ENCODE results near the gene CCL14. TPM values are rescaled to one million over a fixed set of nuclear protein-coding genes. Genes with fewer than 3 reads are reported as not detected.

CCL14 gene
- total RNA-seq, 1 experiment from 2014 or later, result not detected

Other genes starting within 250 kb of the CCL14 start
- gene GAS2L2, start 233.5 kb downstream of the CCL14 start, total RNA-seq (2014; rRNA removed; shearing (Covaris generic); ENCODE audit: low replicate concordance), result not detected in 2 replicates
- gene C17orf50, start 225.8 kb downstream of the CCL14 start, total RNA-seq (2014; rRNA removed; shearing (Covaris generic); ENCODE audit: low replicate concordance), result not detected in 2 replicates
- not detected in 2 replicates for gene MMP28, start 191.1 kb downstream of the CCL14 start, total RNA-seq (2014; rRNA removed; shearing (Covaris generic); ENCODE audit: low replicate concordance)
- gene TAF15, start 177.2 kb downstream of the CCL14 start, total RNA-seq (2014; rRNA removed; shearing (Covaris generic); ENCODE audit: low replicate concordance), result 10.8 and 33.6 TPM in 2 replicates
- gene HEATR9, start 117.8 kb downstream of the CCL14 start, total RNA-seq (2014; rRNA removed; shearing (Covaris generic); ENCODE audit: low replicate concordance), result not detected in 2 replicates
- gene CCL5, start 106.4 kb downstream of the CCL14 start, total RNA-seq (2014; rRNA removed; shearing (Covaris generic); ENCODE audit: low replicate concordance), result 3.0 and 4.4 TPM in 2 replicates
- 0.89 and 2.5 TPM in 2 replicates for gene RDM1, start 56.0 kb downstream of the CCL14 start, total RNA-seq (2014; rRNA removed; shearing (Covaris generic); ENCODE audit: low replicate concordance)
- gene LYZL6, start 43.0 kb downstream of the CCL14 start, total RNA-seq (2014; rRNA removed; shearing (Covaris generic); ENCODE audit: low replicate concordance), result not detected in 2 replicates
- not detected in 2 replicates for gene CCL16, start 5.2 kb downstream of the CCL14 start, total RNA-seq (2014; rRNA removed; shearing (Covaris generic); ENCODE audit: low replicate concordance)
- not detected in 2 replicates for gene CCL15, start 14.8 kb upstream of the CCL14 start, total RNA-seq (2014; rRNA removed; shearing (Covaris generic); ENCODE audit: low replicate concordance)
- gene CCL23, start 31.2 kb upstream of the CCL14 start, total RNA-seq (2014; rRNA removed; shearing (Covaris generic); ENCODE audit: low replicate concordance), result not detected in 2 replicates
- gene CCL18, start 77.5 kb upstream of the CCL14 start, total RNA-seq (2014; rRNA removed; shearing (Covaris generic); ENCODE audit: low replicate concordance), result not detected in 2 replicates
- gene CCL3, start 103.4 kb upstream of the CCL14 start, total RNA-seq (2014; rRNA removed; shearing (Covaris generic); ENCODE audit: low replicate concordance), result not detected in 2 replicates
- gene CCL4, start 117.1 kb upstream of the CCL14 start, total RNA-seq (2014; rRNA removed; shearing (Covaris generic); ENCODE audit: low replicate concordance), result not detected in 2 replicates
- gene TBC1D3B, start 189.9 kb upstream of the CCL14 start, total RNA-seq (2014; rRNA removed; shearing (Covaris generic); ENCODE audit: low replicate concordance), result not detected in 2 replicates
- not detected in 2 replicates for gene CCL3L1, start 210.0 kb upstream of the CCL14 start, total RNA-seq (2014; rRNA removed; shearing (Covaris generic); ENCODE audit: low replicate concordance)
- not detected in 2 replicates for gene CCL4L2, start 224.3 kb upstream of the CCL14 start, total RNA-seq (2014; rRNA removed; shearing (Covaris generic); ENCODE audit: low replicate concordance)

Measured in MG63 (cell line).